Transverse colon (tissue), 3 donors: ENCODE results near the gene GALNT17.

Experiments
- EP300 ChIP-seq: sonication (generic); formaldehyde crosslinking; IDR thresholded peaks from one replicate; pipeline ENCODE4 v1.6.1; 2017; ENCODE audit warnings: antibody characterized with exemption, low read depth
- POLR2A ChIP-seq: fragments of 450-650 bp; IDR thresholded peaks from one replicate; pipeline ENCODE4 v1.6.1; 2016; ENCODE audit warnings: antibody characterized with exemption, mild to moderate bottlenecking, moderate library complexity
- TF ChIP-seq, protein P1 (sequence below), 5 experiments: fragments of 200-600 bp in 3 of 5; fragments of 450-650 bp in 2 of 5; sonication (generic) in 3 of 5; IDR thresholded peaks; 1 replicate in 2 of 5; 2 replicates in 3 of 5; pipeline ENCODE4 v1.5.1; 2016 to 2017; ENCODE audit warnings: antibody characterized with exemption in 5 of 5, inconsistent platforms in 3 of 5, mild to moderate bottlenecking in 2 of 5, moderate library complexity in 1 of 5

DNA sequence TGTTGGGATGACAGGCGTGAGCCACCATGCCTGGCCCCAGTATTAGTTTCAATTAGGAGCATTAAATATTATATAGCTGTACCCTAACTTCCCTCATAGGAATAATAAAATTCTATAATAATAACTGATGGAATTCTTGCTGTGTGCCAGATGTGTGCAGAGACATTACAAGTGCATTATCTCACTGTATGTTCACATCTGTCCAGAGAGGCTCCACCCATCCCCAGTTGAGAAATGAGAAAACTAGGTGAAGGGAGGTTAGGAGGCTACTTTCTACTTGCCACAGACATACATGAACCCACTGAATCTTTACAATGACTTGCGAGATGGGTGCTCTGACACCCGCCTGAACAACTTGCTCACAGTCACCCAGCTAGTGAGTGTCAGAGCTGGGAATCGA is 3.2 kb downstream of the GALNT17 start:
- TF ChIP-seq POLR2A (no peak), EP300 (no peak)
- TF ChIP-seq, protein P1, sequence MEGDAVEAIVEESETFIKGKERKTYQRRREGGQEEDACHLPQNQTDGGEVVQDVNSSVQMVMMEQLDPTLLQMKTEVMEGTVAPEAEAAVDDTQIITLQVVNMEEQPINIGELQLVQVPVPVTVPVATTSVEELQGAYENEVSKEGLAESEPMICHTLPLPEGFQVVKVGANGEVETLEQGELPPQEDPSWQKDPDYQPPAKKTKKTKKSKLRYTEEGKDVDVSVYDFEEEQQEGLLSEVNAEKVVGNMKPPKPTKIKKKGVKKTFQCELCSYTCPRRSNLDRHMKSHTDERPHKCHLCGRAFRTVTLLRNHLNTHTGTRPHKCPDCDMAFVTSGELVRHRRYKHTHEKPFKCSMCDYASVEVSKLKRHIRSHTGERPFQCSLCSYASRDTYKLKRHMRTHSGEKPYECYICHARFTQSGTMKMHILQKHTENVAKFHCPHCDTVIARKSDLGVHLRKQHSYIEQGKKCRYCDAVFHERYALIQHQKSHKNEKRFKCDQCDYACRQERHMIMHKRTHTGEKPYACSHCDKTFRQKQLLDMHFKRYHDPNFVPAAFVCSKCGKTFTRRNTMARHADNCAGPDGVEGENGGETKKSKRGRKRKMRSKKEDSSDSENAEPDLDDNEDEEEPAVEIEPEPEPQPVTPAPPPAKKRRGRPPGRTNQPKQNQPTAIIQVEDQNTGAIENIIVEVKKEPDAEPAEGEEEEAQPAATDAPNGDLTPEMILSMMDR (IDR thresholded peaks at IDR 0.05): no peak
